ENCODE data around the gene SLCO3A1.

SLCO3A1 gene

DNA sequence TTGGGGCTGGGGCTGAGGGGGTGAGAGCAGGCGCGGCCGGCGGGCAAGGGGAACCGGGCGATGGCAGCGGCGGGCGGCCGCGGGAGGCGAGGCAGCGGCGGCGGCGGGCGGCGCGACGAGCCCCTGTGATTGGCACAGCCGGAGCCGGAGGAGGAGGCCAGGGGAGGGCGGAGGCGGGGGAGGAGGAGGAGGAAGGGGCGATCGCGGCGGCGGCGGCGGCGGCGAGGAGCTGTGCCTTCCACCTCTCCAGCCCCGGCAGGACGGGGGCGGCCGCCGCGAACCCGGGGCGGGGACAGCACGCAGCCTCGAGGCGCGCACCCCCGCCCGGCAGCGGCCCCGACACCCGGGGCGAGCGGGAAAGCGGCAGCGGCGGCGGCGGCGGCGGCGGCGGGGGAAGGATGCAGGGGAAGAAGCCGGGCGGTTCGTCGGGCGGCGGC is at the start of gene SLCO3A1:
Gene SLCO3A1 (plus strand): TSS at position 198 of the 437 bp plus-strand sequence.
- peak within 1 kb of the TSS; percentile 63 for H3K4me3 ChIP-seq (ENCODE audit: low read depth, low read length)
- ChIA-PET POLR2A (interaction anchor here (1.1 to 1.4 kb wide), 2 partner anchors 14 to 216 kb away, joined by 3 read pairs; no protein-coding TSS in a partner anchor), CTCF (interaction anchor here (0.8 to 9.7 kb wide), 10 partner anchors 9 to 229 kb away, joined by 3 to 102 read pairs (median 4); no protein-coding TSS in a partner anchor)
- no peak for DNase-seq (ENCODE audit: low read depth, low spot score)
- TF ChIP-seq CTCF (IDR thresholded peaks at IDR 0.05; ENCODE audit: insufficient read depth, low read length, missing control alignments) = no peak

DNA sequence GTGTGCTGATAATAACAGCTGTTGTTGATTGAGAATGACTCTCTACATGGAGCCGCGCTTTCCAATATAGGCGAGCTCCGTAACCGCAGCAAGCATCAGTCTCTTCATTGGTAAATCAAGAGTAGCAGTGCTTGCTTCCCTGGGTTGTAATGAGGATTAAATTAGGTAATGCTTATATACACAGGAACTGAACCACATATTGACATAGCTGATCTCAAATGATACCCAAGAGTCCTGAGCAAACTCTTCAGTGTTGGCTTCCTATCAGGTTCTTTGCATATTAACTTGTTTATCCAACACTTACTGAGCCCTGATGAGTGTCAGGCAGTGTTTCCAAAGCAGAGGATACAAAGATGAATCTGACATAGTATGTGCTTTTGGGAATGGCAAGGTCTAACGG is 46.4 kb upstream of the SLCO3A1 start:
- CTCF ChIA-PET = no interaction called here
- POLR2A ChIA-PET = no interaction called here
- no peak overlapping the region for H3K4me3 ChIP-seq (ENCODE audit: low read depth, low read length)
- no peak for DNase-seq (ENCODE audit: low read depth, low spot score)
- TF ChIP-seq CTCF (IDR thresholded peaks at IDR 0.05; ENCODE audit: insufficient read depth, low read length, missing control alignments) = no peak

- no peak overlapping the region for H3K4me3 ChIP-seq (ENCODE audit: low read depth, low read length)
- TF ChIP-seq CTCF (IDR thresholded peaks at IDR 0.05; ENCODE audit: insufficient read depth, low read length, missing control alignments) = no peak
- no peak for DNase-seq (ENCODE audit: low read depth, low spot score)
- ChIA-PET CTCF (no interaction called here), POLR2A (no interaction called here)
These were observed 39.6 kb upstream of the SLCO3A1 start for GRCh38 chr15:91813924-91814323.

DNA sequence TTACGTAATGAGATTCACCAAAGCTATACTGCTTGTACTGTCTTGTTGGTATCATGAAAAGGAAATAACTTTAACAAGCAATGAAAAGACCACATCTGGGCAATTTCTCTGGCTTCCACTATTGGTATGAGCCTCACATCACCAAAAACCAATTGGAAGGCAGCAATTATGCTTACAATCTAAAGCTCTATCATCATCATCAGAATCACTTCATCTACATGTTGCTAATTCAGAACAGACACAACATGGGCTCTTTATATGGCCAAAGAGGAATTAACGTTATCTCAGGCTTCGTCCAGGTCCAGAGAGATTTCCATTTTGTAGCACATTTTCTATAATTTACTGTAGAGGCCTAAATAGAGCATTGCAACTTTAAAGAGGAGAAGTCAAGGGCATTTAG is 36.6 kb upstream of the SLCO3A1 start:
- ChIA-PET POLR2A (no interaction called here), CTCF (no interaction called here)
- no peak for DNase-seq (ENCODE audit: low read depth, low spot score)
- H3K4me3 ChIP-seq (ENCODE audit: low read depth, low read length) = no peak overlapping the region
- no peak for TF ChIP-seq CTCF (IDR thresholded peaks at IDR 0.05; ENCODE audit: insufficient read depth, low read length, missing control alignments)

- ChIA-PET POLR2A (no interaction called here), CTCF (no interaction called here)
- no peak for DNase-seq (ENCODE audit: low read depth, low spot score)
- no peak for TF ChIP-seq CTCF (IDR thresholded peaks at IDR 0.05; ENCODE audit: insufficient read depth, low read length, missing control alignments)
- H3K4me3 ChIP-seq (ENCODE audit: low read depth, low read length) = no peak overlapping the region
These were observed 32.0 kb upstream of the SLCO3A1 start for GRCh38 chr15:91821458-91821857.

GRCh38 chr15:91824256-91824655 is 29.3 kb upstream of the SLCO3A1 start:
- no peak for DNase-seq (ENCODE audit: low read depth, low spot score)
- no peak for TF ChIP-seq CTCF (IDR thresholded peaks at IDR 0.05; ENCODE audit: insufficient read depth, low read length, missing control alignments)
- POLR2A ChIA-PET = no interaction called here
- no peak overlapping the region for H3K4me3 ChIP-seq (ENCODE audit: low read depth, low read length)
- CTCF ChIA-PET = no interaction called here

Measured in AG04449 (cell line).